Measurements from ENCODE around the gene RIBC1. TPM values are rescaled to one million over a fixed set of nuclear protein-coding genes. Genes with fewer than 3 reads are reported as not detected.
A peak's percentile ranks its signal among the peaks of the same experiment; 100 is the strongest.

The RIBC1 gene
- total and polyA plus RNA-seq, 9 of the 15 experiments (the other 6 are each of a cell fraction or from before 2014, with no cell fraction given) = 0.07 to 0.51 (median 0.44) TPM

- no peak for TF ChIP-seq CGGBP1 (CRISPR knock-in tag; IDR thresholded peaks at IDR 0.05)
- no peak for TF ChIP-seq E2F3 (CRISPR knock-in tag; IDR thresholded peaks at IDR 0.05)
- no peak for TF ChIP-seq PTBP1 (IDR thresholded peaks at IDR 0.05; ENCODE audit: low read depth, low read length)
- no peak for TF ChIP-seq KAT2B (IDR thresholded peaks at IDR 0.05; ENCODE audit: low read depth, low read length)
- no peak for TF ChIP-seq ZFPM2 (CRISPR knock-in tag; IDR thresholded peaks at IDR 0.05)
- TF ChIP-seq TARDBP (IDR thresholded peaks at IDR 0.05) = 0 out of 2 replicates have a peak, but pooled peaks have one; percentile 15
- peak; percentile 37 for TF ChIP-seq RBM25 (IDR thresholded peaks at IDR 0.05; ENCODE audit: low read depth, low read length, severe bottlenecking)
- TF ChIP-seq ATF1 (CRISPR knock-in tag; IDR thresholded peaks at IDR 0.05) = no peak
- TF ChIP-seq ATF1 (tag; IDR thresholded peaks at IDR 0.05) = peak; percentile 59
- no peak for TF ChIP-seq BCLAF1 (IDR thresholded peaks at IDR 0.05; ENCODE audit: borderline replicate concordance in 1 of 2, control insufficient read depth in 1 of 2, low read depth in 2 of 2, low read length in 1 of 2)
- peak; percentile 79 for TF ChIP-seq NKRF (IDR thresholded peaks at IDR 0.05; ENCODE audit: borderline replicate concordance)
- TF ChIP-seq ZNF79 (CRISPR knock-in tag; IDR thresholded peaks at IDR 0.05; ENCODE audit: low read depth) = no peak
- TF ChIP-seq ASH1L (IDR thresholded peaks at IDR 0.05; ENCODE audit: borderline replicate concordance, low read depth, partially characterized antibody) = no peak
- no peak for TF ChIP-seq NR2F6 (CRISPR knock-in tag; IDR thresholded peaks at IDR 0.05)
- no peak for TF ChIP-seq MAFK (IDR thresholded peaks at IDR 0.05; ENCODE audit: low read length)
- no peak for TF ChIP-seq SNRNP70 (optimal IDR thresholded peaks at IDR 0.05; ENCODE audit: low read depth, low read length)
- no peak for TF ChIP-seq ARID2 (IDR thresholded peaks at IDR 0.05)
- no peak for TF ChIP-seq HDAC8 (tag; IDR thresholded peaks at IDR 0.05)
Measured at GRCh38 chrX:53433651-53434639, 11.3 kb downstream of the RIBC1 start, which contains the start of gene HSD17B10 (continued).
